Panc1 (cell line): ENCODE measurements around the gene FRY.

Source experiments
- POLR2AphosphoS5 ChIP-seq: IDR thresholded peaks from 2 replicates; pipeline ENCODE4 v1.6.1; 2012; ENCODE audit warnings: mild to moderate bottlenecking, low read depth, low read length, moderate library complexity
- TF ChIP-seq, protein P1 (sequence below): fragments of 450-650 bp; IDR thresholded peaks from 2 replicates; pipeline ENCODE4 v1.5.1; 2017; ENCODE audit warnings: mild to moderate bottlenecking
- TF ChIP-seq, protein P2 (sequence below), 2 experiments: IDR thresholded peaks; 2 replicates each; pipeline ENCODE4 v1.6.1; 2011 to 2012; ENCODE audit warnings: low read depth in 2 of 2, control low read depth in 1 of 2, low read length in 1 of 2, mild to moderate bottlenecking in 1 of 2, moderate library complexity in 1 of 2; ENCODE audit not compliant: insufficient read depth in 1 of 2

DNA sequence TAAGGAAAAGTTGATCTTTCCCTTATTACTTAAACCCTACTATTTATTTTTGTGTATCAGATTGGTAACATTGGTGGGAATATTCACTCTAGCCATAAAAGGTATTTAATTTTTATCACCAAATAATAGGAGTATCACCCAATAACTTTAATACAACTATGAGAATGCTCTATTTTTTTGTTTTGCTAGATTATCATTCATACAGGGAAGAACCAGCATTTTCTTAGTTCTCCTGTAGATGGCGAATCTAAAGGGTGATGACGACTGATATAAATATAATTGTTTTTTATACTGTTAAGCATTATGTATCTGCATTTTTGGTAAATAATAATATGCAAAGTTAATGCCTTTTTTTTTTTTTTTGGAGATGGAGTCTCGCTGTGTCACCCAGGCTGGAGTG lies 7.9 kb upstream of the FRY start:
- TF ChIP-seq, protein P1, sequence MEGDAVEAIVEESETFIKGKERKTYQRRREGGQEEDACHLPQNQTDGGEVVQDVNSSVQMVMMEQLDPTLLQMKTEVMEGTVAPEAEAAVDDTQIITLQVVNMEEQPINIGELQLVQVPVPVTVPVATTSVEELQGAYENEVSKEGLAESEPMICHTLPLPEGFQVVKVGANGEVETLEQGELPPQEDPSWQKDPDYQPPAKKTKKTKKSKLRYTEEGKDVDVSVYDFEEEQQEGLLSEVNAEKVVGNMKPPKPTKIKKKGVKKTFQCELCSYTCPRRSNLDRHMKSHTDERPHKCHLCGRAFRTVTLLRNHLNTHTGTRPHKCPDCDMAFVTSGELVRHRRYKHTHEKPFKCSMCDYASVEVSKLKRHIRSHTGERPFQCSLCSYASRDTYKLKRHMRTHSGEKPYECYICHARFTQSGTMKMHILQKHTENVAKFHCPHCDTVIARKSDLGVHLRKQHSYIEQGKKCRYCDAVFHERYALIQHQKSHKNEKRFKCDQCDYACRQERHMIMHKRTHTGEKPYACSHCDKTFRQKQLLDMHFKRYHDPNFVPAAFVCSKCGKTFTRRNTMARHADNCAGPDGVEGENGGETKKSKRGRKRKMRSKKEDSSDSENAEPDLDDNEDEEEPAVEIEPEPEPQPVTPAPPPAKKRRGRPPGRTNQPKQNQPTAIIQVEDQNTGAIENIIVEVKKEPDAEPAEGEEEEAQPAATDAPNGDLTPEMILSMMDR: peak; percentile 23; the same call in 1 of the 2 replicates
- TF ChIP-seq, protein P2, sequence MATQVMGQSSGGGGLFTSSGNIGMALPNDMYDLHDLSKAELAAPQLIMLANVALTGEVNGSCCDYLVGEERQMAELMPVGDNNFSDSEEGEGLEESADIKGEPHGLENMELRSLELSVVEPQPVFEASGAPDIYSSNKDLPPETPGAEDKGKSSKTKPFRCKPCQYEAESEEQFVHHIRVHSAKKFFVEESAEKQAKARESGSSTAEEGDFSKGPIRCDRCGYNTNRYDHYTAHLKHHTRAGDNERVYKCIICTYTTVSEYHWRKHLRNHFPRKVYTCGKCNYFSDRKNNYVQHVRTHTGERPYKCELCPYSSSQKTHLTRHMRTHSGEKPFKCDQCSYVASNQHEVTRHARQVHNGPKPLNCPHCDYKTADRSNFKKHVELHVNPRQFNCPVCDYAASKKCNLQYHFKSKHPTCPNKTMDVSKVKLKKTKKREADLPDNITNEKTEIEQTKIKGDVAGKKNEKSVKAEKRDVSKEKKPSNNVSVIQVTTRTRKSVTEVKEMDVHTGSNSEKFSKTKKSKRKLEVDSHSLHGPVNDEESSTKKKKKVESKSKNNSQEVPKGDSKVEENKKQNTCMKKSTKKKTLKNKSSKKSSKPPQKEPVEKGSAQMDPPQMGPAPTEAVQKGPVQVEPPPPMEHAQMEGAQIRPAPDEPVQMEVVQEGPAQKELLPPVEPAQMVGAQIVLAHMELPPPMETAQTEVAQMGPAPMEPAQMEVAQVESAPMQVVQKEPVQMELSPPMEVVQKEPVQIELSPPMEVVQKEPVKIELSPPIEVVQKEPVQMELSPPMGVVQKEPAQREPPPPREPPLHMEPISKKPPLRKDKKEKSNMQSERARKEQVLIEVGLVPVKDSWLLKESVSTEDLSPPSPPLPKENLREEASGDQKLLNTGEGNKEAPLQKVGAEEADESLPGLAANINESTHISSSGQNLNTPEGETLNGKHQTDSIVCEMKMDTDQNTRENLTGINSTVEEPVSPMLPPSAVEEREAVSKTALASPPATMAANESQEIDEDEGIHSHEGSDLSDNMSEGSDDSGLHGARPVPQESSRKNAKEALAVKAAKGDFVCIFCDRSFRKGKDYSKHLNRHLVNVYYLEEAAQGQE (IDR thresholded peaks at IDR 0.05; ENCODE audit: insufficient read depth in 1 of 2, low read depth in 2 of 2, low read length in 1 of 2): no peak
- no peak for TF ChIP-seq POLR2AphosphoS5
